GM13976 (cell line): Measurements from ENCODE around the gene RIN3.

Source experiments
- DNase-seq: peaks from one replicate; pipeline ENCODE4 v3.0.0; 2012; ENCODE audit warnings: low spot score
- in situ Hi-C: fragments of 300-500 bp; cut with MboI; formaldehyde crosslinking; loops from one replicate; pipeline ENCODE4 v1.12.0; 2022; ENCODE audit warnings: low sequenced_read_pairs, mixed read lengths, inconsistent platforms; ENCODE audit not compliant: unreplicated experiment
- TF ChIP-seq, protein P1 (sequence below): IDR thresholded peaks from 2 replicates; pipeline ENCODE4 v1.5.1; 2012; ENCODE audit warnings: borderline replicate concordance, mild to moderate bottlenecking; ENCODE audit not compliant: insufficient read depth; ENCODE audit errors: extremely low read depth, missing control alignments, control extremely low read depth

The RIN3 gene

DNA sequence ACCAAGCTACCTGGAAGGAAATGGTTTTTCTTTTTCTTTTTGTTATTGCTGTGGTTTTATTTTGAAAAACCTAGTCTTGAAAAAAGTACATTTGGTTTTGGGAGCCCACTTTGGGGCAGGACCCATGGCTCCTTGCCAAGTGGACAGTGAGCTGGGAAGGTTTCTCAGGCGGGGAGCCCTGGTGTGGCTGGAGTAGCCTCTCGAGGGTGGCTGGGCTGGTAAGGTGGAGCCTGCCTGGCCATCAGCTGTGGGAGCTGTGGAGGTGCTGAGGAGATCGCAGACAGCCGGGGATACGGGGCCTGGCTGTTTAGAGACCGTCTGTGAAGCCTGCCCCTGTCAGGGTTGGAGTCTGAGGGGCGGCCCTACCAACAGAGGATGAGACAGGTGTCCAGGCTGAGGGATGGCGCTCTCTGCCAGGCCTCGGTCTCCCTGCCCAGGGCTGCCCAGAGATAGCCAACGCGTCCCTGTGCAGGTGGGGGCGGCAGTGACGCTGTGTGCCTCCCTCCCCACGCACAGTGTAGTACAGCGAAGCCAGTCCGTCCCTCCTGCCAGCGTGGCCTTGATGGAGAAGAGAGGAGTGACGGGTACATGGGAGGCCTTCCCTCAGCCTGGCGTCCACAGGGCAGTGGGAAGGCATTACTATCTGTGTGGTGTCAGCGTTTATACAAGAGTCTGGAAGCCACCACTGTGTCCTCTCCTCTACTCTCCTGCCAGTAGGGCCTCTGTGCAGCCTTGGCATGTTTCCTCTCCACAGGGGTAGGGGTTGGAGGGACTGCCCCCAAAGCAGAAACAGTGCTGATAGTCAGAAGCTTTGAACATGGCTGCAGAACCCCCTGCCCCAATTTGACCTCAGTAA is 5.9 kb downstream of the RIN3 start:
- TF ChIP-seq, protein P1, sequence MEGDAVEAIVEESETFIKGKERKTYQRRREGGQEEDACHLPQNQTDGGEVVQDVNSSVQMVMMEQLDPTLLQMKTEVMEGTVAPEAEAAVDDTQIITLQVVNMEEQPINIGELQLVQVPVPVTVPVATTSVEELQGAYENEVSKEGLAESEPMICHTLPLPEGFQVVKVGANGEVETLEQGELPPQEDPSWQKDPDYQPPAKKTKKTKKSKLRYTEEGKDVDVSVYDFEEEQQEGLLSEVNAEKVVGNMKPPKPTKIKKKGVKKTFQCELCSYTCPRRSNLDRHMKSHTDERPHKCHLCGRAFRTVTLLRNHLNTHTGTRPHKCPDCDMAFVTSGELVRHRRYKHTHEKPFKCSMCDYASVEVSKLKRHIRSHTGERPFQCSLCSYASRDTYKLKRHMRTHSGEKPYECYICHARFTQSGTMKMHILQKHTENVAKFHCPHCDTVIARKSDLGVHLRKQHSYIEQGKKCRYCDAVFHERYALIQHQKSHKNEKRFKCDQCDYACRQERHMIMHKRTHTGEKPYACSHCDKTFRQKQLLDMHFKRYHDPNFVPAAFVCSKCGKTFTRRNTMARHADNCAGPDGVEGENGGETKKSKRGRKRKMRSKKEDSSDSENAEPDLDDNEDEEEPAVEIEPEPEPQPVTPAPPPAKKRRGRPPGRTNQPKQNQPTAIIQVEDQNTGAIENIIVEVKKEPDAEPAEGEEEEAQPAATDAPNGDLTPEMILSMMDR, result no peak
- in situ Hi-C loops, result no loop called here
- DNase-seq, result no peak

DNA sequence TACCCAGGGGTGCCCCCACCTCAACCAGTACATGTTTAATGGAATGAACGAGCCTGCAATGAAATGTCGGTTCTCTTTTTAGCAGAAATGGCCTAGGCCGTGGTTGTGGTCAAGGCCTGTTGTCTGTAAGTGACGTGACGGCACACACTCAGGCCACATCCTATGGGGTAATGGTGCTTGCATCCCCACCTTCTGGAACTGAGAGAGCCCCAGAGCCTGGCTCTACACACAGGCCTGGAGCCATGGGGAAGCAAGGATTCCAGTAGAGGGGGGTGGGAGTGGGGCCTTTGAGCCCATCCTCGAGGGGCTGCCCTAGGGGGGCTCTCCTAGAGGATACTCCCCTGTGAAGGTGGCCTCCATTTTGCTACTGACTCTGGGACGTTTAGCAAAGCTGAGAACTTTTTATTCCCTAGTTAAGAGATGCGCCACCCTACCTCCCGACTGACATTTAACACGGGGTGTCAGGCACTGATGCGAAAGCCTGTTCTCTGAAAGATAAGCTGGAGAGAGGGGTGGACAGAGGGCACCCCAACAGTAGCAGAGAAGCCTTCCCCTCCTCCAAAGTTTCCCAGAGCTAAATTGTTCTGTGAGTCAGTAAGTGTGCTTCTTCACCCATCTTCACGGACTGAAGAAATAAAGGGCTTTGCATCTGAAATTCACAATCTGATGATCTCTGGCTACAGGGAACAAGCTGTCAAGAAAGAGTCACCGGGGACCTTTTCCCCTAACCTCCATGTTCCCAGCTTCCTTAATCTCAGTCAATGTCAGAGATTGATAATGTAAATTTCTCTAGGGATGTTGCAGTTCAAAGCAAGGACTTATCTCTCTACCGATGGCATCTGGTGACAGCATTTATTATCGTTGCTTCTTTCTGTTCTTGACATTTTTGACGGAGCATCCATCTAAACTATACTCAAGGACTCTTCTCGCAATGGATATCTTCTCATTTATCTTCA is 6.8 kb downstream of the RIN3 start:
- TF ChIP-seq, protein P1, result no peak
- peak; percentile 60 for DNase-seq
- in situ Hi-C loops, result no loop called here

DNA sequence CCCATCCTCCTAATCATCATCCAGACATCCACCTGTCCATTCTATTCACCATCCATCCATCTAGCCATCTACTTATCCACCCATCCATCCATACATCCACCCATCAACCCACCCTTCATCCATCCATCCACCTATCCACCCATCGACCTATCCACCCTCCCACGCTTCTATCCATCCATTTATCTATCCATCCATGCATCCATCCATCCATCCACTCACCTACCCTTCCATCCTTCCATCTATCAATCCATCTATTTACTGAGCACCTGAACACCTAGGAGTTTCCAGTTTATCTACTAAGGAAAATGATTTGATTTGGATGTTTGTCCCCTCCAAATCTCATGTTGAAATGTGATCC is 7.5 kb downstream of the RIN3 start:
- no peak for DNase-seq
- in situ Hi-C loops, result no loop called here
- TF ChIP-seq, protein P1, result no peak

DNA sequence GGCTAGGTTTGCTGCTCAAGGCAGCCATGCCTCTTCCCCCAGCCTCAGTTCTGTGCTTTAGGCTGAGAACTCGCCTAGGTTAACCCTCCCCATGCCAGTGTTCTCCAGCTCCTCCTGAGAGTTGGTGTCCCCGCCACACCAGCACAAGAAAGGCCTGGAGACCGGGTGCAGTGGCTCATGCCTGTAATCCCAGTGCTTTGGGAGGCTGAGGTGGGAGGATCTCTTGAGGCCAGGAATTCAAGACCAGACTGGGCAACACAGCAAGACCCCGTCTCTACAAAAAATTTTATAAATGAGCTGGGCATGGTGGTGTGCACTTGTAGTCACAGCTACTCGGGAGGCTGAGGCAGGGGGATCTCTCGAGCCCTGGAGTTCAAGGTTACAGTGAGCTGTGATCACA is 10.2 kb downstream of the RIN3 start:
- in situ Hi-C loops, result no loop called here
- TF ChIP-seq, protein P1, result no peak

DNA sequence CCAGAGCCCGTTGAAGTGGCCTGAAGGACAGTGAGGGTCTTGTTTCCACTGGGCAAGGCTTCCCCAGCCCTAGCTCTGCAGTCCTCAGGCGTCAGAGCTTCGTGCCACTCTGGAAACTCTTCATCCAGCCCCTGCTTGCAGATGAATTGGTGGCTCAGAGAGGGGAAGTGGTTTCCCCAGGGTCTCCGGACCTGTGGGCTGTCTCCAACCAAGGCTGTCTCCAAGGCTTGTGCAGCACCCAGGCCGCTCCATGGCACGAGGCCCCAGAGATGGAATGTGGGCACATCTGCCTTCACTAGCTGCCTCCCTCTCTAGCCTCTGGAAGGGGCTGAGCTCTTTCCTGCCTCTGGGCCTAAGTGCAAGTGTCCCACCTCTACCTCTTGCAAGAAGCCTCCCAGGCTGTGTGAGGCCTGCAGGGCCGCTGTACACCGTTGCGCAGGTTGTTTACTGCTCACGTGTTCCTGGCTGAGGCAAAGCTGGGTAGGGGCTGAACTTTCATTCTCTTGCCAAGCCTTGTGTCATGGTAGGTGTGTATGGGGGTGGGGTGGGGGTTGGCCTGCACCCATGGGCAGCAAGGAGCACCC is 11.1 kb downstream of the RIN3 start:
- in situ Hi-C loops, result no loop called here
- DNase-seq, result no peak
- TF ChIP-seq, protein P1, result no peak

More for the DNA sequence above, 10.2 kb downstream of the RIN3 start:
- no peak for DNase-seq

DNA sequence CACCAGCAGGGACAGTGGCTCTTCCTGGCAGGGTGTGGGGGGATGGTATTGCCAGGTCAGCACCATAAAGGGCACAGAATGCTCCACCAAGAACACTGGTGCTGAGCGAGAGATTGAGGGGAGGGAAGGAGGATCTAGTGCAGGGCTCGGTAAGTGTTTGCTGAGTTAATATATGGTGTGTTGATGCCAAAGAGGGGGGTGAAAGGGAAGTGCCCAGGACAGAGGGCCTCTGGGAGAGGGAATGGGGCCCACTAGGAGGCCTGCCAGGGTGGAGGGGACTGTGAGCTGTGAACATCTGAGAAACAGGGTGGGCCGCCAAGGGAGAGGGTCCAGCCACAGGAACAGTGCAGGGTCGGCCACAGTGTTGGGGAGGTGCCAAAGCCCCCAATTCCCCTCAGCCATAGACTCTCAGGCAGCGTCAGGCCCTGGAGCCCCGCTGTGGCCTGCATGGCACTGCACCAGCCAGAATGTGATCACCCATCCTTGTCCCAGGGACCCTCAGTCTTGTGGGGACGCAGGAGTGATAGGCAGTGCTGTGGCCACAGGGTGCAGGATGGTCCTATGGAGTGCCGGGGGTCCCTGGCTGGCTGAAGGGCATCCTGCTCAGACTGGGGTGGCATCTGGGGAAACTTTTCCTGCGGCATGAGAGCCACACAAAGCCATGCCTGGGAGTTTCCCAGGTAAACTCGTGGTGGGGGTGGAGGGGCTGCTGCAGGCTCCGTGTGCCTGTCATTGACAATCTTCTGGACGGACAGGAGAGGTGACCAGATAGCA is 11.9 kb downstream of the RIN3 start:
- in situ Hi-C loops, result no loop called here
- no peak for DNase-seq
- TF ChIP-seq, protein P1, result no peak
